GM12874 (cell line): Measurements from ENCODE around the gene BFAR.

Experiments used
- TF ChIP-seq, protein P1 (sequence below): IDR thresholded peaks from 2 replicates; pipeline ENCODE4 v1.5.1; 2011; ENCODE audit warnings: low read depth, mild to moderate bottlenecking, control low read depth, low read length, moderate library complexity; ENCODE audit not compliant: insufficient read depth

BFAR gene

DNA sequence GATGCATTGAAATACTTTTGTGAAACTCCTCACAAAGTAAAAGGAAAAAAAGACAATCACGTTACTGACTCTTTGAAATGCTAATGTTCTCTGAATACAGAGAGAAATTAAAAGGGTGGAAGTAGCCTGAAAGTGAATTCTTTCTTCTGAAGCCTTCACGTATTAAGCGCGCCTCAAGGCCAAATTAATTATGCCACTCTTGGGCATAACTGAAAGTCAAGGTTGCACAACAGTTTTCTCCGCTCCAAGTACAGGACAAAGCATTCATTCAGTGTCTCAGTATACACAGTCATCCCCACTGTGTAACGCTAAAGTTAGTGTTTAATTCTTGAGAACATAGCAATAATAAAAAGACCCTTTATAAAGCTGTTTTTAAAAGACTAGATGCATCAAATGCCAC, 24.1 kb upstream of the BFAR start:
- TF ChIP-seq, protein P1, sequence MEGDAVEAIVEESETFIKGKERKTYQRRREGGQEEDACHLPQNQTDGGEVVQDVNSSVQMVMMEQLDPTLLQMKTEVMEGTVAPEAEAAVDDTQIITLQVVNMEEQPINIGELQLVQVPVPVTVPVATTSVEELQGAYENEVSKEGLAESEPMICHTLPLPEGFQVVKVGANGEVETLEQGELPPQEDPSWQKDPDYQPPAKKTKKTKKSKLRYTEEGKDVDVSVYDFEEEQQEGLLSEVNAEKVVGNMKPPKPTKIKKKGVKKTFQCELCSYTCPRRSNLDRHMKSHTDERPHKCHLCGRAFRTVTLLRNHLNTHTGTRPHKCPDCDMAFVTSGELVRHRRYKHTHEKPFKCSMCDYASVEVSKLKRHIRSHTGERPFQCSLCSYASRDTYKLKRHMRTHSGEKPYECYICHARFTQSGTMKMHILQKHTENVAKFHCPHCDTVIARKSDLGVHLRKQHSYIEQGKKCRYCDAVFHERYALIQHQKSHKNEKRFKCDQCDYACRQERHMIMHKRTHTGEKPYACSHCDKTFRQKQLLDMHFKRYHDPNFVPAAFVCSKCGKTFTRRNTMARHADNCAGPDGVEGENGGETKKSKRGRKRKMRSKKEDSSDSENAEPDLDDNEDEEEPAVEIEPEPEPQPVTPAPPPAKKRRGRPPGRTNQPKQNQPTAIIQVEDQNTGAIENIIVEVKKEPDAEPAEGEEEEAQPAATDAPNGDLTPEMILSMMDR: no peak

DNA sequence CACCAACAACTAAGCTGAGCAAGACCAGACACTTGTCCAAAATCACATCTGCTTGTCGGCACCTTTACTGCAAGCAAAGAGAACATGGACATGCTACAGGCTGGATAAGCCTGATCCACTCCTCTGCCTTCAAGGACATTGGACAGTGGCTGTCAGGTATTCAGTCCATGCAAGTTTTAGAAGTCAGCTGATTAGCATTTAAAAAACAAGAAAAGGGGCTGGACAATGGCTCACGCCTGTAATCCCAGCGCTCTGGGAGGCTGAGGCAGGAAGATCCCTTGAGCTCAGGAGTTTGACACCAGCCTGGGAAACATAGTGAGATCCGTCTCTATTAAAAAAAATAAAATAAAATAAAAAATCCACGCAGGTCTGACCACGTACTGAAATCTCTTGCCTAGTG, 23.0 kb upstream of the BFAR start:
- TF ChIP-seq, protein P1: no peak

DNA sequence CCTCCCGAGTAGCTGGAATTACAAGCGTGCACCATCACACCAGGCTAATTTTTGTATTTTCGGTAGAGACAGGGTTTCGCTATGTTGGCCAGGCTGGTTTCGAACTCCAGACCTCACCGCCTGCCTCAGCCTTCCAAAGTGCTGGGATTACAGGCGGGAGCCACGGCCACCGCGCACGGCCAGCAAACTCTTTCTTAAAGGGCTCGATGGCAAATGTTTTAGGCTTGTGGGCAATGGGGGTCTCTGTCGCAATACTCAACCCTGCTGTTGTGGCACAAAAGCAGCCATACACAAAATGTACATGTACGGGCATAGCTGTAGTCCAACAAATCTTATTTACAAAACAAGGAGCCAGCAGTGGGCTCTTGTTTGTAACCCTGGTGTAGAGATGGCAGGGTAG, 21.1 kb upstream of the BFAR start:
- TF ChIP-seq, protein P1: no peak

DNA sequence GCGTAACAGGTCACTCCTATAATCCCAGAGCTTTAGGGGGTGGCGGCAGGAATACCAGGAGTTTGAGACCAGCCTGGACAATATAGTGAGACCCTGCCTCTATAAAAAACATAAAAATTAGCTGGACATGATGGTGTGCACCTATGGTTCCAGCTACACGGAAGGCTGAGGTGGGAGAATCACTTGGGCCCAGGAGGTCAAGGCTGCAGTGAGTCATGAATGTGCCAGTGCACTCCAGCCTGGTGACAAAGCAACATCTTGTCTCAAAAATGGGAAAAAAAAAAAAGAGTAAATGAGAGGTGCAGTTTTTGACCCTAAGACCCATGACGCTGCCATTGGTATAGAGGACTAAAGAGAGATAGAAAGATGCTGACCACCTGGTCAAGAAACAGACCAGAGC, 18.8 kb upstream of the BFAR start:
- TF ChIP-seq, protein P1: no peak

DNA sequence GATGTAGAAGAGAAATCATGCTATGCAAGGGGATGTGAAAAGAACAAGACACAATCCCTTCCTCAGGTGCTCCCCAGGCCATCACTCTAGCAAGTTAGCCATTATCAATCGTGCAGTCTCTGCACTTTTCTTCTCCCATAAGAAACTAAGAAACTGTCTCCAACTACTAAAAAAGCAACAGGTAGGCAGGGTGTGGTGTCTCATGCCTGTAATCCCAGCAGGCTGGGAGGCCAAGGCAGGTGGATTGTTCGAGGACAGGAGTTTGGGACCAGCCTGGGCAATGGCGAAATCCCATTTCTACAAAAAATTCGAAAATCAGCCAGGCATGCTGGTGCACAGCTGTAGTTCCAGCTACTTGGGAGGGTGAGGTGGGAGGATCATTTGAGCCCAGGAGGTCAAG, 16.5 kb upstream of the BFAR start:
- TF ChIP-seq, protein P1: no peak

DNA sequence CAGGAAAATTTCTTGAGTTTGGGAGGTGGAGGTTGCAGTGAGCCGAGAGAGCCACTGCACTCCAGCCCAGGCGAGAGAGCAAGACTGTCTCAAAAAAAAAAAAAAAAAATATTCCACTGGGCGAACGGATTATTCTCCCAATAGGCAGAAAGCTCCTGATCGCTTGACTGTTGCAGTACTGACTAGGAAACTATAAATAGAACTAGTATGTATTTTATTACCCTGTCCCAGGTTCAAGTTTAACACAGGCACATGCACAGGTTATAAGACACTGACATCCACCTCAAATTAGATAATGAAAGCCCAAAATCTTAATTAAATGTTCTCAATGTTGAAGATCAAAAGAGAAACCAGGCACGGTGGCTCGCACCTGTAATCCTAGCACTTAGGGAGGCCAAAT, 14.2 kb upstream of the BFAR start:
- TF ChIP-seq, protein P1: no peak

DNA sequence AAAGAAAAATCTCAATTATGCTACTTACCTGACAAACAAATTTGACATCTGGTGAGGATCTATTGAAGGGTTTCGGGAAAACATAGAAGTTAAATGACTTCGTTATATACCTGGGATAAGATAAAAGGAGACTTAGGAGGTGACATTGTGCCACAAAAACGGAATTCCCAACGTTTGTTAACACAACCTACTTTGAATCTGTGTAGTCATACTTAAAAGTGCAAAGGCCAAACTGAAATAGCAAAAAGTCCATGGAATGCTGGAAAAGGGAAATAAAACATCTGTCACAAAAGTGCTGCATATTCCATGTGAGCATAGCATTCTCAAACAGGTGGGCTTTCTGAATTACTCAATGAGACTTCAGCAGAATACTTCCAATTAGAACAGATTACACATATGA, 5.7 kb upstream of the BFAR start:
- TF ChIP-seq, protein P1: no peak
